H1 (cell line): ENCODE measurements around the gene MSH2. TPM values are rescaled to one million over a fixed set of nuclear protein-coding genes. Genes with fewer than 3 reads are reported as not detected.

Experiments used
- ATF2 ChIP-seq: IDR thresholded peaks from 2 replicates; pipeline ENCODE4 v1.6.1; 2012; ENCODE audit warnings: low read length, inconsistent platforms
- E2F6 ChIP-seq: IDR thresholded peaks from 2 replicates; pipeline ENCODE4 v1.6.1; 2012; ENCODE audit warnings: inconsistent platforms
- KDM1A ChIP-seq: fragments of 200-600, 300-600 bp; sonication (generic); IDR thresholded peaks from 2 replicates; pipeline ENCODE4 v1.7.1; 2016; ENCODE audit warnings: mild to moderate bottlenecking, low read length, borderline replicate concordance
- NRF1 ChIP-seq: IDR thresholded peaks from 2 replicates; pipeline ENCODE4 v1.6.1; 2011; ENCODE audit warnings: mild to moderate bottlenecking, low read depth, low read length, improper control_type of control experiment
- RAD21 ChIP-seq, 2 experiments: IDR thresholded peaks in 1 of 2; conservative IDR thresholded peaks in 1 of 2; 2 replicates each; pipeline ENCODE4 v1.6.1; 2011; ENCODE audit warnings: low read depth in 2 of 2, low read length in 2 of 2, improper control_type of control experiment in 1 of 2, inconsistent platforms in 1 of 2, mild to moderate bottlenecking in 1 of 2, moderate library complexity in 1 of 2
- SIN3A ChIP-seq, 2 experiments: IDR thresholded peaks in 1 of 2; conservative IDR thresholded peaks in 1 of 2; 2 replicates each; pipeline ENCODE4 v1.6.1; 2011 to 2012; ENCODE audit warnings: low read length in 2 of 2, improper control_type of control experiment in 1 of 2, low read depth in 1 of 2, mild to moderate bottlenecking in 1 of 2
- SP4 ChIP-seq: IDR thresholded peaks from 2 replicates; pipeline ENCODE4 v1.6.1; 2012; ENCODE audit warnings: low read length, inconsistent platforms
- SRF ChIP-seq: IDR thresholded peaks from 2 replicates; pipeline ENCODE4 v1.6.1; 2011; ENCODE audit warnings: mild to moderate bottlenecking, low read depth, low read length, moderate library complexity
- TCF12 ChIP-seq: IDR thresholded peaks from 2 replicates; pipeline ENCODE4 v1.6.1; 2011; ENCODE audit warnings: low read depth, mild to moderate bottlenecking, low read length
- YY1 ChIP-seq: IDR thresholded peaks from 2 replicates; pipeline ENCODE4 v1.6.1; 2011; ENCODE audit warnings: low read depth, mild to moderate bottlenecking, low read length
- polyA plus RNA-seq, 7 experiments: library from polyadenylated mRNA; depleted of rRNA in 3 of 7; stranded (reverse) in 5 of 7; unstranded in 2 of 7; fragments of >200 nt in 5 of 7; fragments of 200-250 nt in 2 of 7; gene quantifications; 1 replicate in 5 of 7; 2 replicates in 1 of 7; 4 replicates in 1 of 7; pipeline versions ENCODE4 v1.2.1 to v1.2.3, GENCODE V29; 2011 to 2013; ENCODE audit warnings: missing spikeins in 2 of 7, mixed read lengths in 2 of 7
- total RNA-seq: library from RNA; stranded (reverse); fragmentation: NEBNext Ultra II Directional; extraction: Animal tissue kit (Norgen Biotek cat#: 25700); gene quantifications from 2 replicates; pipeline ENCODE4 v1.2.1, GENCODE V29; 2021

Gene MSH2
- total and polyA plus RNA-seq, 2 of the 8 experiments (the other 6 are each of a cell fraction or from before 2014, with no cell fraction given) = 64.1 to 228 TPM

- no peak for TF ChIP-seq RAD21 (IDR thresholded peaks at IDR 0.05 in 1 of 2, conservative IDR thresholded peaks at IDR 0.05 in 1 of 2; ENCODE audit: low read depth in 2 of 2, low read length in 2 of 2)
- no peak for TF ChIP-seq E2F6
- TF ChIP-seq SP4 = no peak
- no peak for TF ChIP-seq KDM1A
- TF ChIP-seq SRF = no peak
- no peak for TF ChIP-seq ATF2
- TF ChIP-seq TCF12 = no peak
- no peak for TF ChIP-seq SIN3A (conservative IDR thresholded peaks at IDR 0.05 in 1 of 2, IDR thresholded peaks at IDR 0.05 in 1 of 2; ENCODE audit: low read depth in 1 of 2, low read length in 2 of 2)
- no peak for TF ChIP-seq NRF1
- TF ChIP-seq YY1 = no peak
Measured at GRCh38 chr2:47494267-47495130, 91.5 kb downstream of the MSH2 start (continued).
